Chondrocyte (in vitro differentiated cells): ENCODE data around the gene RPS19. TPM values are rescaled to one million over a fixed set of nuclear protein-coding genes. Genes with fewer than 3 reads are reported as not detected.

ENCODE experiments used
- DNase-seq: peaks from one replicate; pipeline ENCODE4 v3.0.0; 2021; ENCODE audit warnings: mixed read lengths, low spot score
- H3K27ac Mint-ChIP-seq: one replicate; pipeline ENCODE4 v1.8.0; 2021; ENCODE audit warnings: mild to moderate bottlenecking, moderate library complexity, mixed read lengths; ENCODE audit not compliant: unreplicated experiment
- H3K27me3 Mint-ChIP-seq: 2 replicates; pipeline ENCODE4 v1.8.0; 2021; ENCODE audit warnings: low read depth, mixed read lengths
- H3K36me3 Mint-ChIP-seq: 2 replicates; pipeline ENCODE4 v1.8.0; 2021; ENCODE audit warnings: low read depth, mixed read lengths
- H3K4me1 Mint-ChIP-seq: 2 replicates; pipeline ENCODE4 v1.8.0; 2021; ENCODE audit warnings: low read depth, mild to moderate bottlenecking, mixed read lengths
- H3K4me3 Mint-ChIP-seq: one replicate; pipeline ENCODE4 v1.8.0; 2021; ENCODE audit warnings: mild to moderate bottlenecking, moderate library complexity, mixed read lengths; ENCODE audit not compliant: unreplicated experiment
- H3K9me3 Mint-ChIP-seq: 2 replicates; pipeline ENCODE4 v1.8.0; 2021; ENCODE audit warnings: low read depth, mixed read lengths
- total RNA-seq: library from RNA; stranded (reverse); gene quantifications from 3 replicates; pipeline ENCODE4 v1.2.1, GENCODE V29; 2021
- TF ChIP-seq, protein P1 (sequence below): fragments of 200-600 bp; sonication (generic); IDR thresholded peaks from 2 replicates; pipeline ENCODE4 v1.5.0; 2021; ENCODE audit warnings: antibody characterized with exemption, mild to moderate bottlenecking, moderate library complexity

The RPS19 gene
- total RNA-seq, 1 donor from 2014 or later: 1,457 TPM

GRCh38 chr19:41889896-41890295, 29.8 kb downstream of the RPS19 start:
- Mint-ChIP-seq H3K27ac (no peak overlapping the region), H3K36me3 (peaks cover 11% of the 10 kb centered on the region), H3K4me3 (no peak overlapping the region), H3K9me3 (no peaks in the 10 kb centered on the region), H3K27me3 (no peaks in the 10 kb centered on the region), H3K4me1 (peaks cover 24% of the 10 kb centered on the region)
- DNase-seq: no peak
- TF ChIP-seq, protein P1, sequence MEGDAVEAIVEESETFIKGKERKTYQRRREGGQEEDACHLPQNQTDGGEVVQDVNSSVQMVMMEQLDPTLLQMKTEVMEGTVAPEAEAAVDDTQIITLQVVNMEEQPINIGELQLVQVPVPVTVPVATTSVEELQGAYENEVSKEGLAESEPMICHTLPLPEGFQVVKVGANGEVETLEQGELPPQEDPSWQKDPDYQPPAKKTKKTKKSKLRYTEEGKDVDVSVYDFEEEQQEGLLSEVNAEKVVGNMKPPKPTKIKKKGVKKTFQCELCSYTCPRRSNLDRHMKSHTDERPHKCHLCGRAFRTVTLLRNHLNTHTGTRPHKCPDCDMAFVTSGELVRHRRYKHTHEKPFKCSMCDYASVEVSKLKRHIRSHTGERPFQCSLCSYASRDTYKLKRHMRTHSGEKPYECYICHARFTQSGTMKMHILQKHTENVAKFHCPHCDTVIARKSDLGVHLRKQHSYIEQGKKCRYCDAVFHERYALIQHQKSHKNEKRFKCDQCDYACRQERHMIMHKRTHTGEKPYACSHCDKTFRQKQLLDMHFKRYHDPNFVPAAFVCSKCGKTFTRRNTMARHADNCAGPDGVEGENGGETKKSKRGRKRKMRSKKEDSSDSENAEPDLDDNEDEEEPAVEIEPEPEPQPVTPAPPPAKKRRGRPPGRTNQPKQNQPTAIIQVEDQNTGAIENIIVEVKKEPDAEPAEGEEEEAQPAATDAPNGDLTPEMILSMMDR: no peak

- peaks cover 16% of the 10 kb centered on the region for H3K36me3 Mint-ChIP-seq
- H3K9me3 Mint-ChIP-seq: no peaks in the 10 kb centered on the region
- no peaks in the 10 kb centered on the region for H3K27me3 Mint-ChIP-seq
- no peak overlapping the region for H3K4me3 Mint-ChIP-seq
- H3K27ac Mint-ChIP-seq: no peak overlapping the region
- TF ChIP-seq, protein P1: no peak
- DNase-seq: no peak
- peaks cover 16% of the 10 kb centered on the region for H3K4me1 Mint-ChIP-seq
These were observed 30.9 kb downstream of the RPS19 start for GRCh38 chr19:41890936-41891335.

GRCh38 chr19:41892173-41892902, 32.3 kb downstream of the RPS19 start:
- peak; percentile 93 for DNase-seq
- Mint-ChIP-seq H3K27me3 (no peaks in the 10 kb centered on the region), H3K36me3 (peaks cover 16% of the 10 kb centered on the region), H3K27ac (no peak overlapping the region), H3K4me1 (peaks cover 2% of the 10 kb centered on the region), H3K9me3 (no peaks in the 10 kb centered on the region), H3K4me3 (no peak overlapping the region)
- TF ChIP-seq, protein P1: no peak

DNA sequence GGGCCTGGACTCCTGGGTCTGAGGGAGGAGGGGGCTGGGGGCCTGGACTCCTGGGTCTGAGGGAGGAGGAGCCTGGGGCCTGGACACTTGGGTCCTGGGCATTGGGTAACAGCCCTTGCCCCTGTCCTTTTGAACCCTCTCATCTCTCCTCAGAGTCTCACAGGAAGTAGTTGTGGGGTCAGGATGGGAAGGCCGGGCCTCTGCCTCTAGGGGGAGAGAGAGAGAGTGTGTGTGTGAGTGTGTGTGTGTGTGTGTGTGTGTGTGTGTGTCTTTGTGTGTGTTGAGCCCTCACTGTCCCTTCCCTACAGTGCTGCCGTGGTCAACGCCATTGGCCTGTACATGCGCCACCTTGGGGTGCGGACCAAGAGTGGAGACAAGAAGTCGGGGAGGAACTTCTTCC, 33.8 kb downstream of the RPS19 start:
- no peak overlapping the region for H3K4me3 Mint-ChIP-seq
- peak overlapping the region; percentile 45 for H3K27ac Mint-ChIP-seq
- no peaks in the 10 kb centered on the region for H3K4me1 Mint-ChIP-seq
- DNase-seq: no peak
- no peaks in the 10 kb centered on the region for H3K9me3 Mint-ChIP-seq
- H3K27me3 Mint-ChIP-seq: no peaks in the 10 kb centered on the region
- TF ChIP-seq, protein P1: no peak
- peaks cover 16% of the 10 kb centered on the region for H3K36me3 Mint-ChIP-seq

GRCh38 chr19:41894350-41894749, 34.3 kb downstream of the RPS19 start:
- DNase-seq: no peak
- Mint-ChIP-seq H3K27me3 (no peaks in the 10 kb centered on the region), H3K4me1 (no peaks in the 10 kb centered on the region), H3K36me3 (peaks cover 19% of the 10 kb centered on the region), H3K4me3 (no peak overlapping the region), H3K9me3 (no peaks in the 10 kb centered on the region), H3K27ac (no peak overlapping the region)
- TF ChIP-seq, protein P1: no peak
